ENCODE measurements around the gene BRAT1. TPM values are rescaled to one million over a fixed set of nuclear protein-coding genes. Genes with fewer than 3 reads are reported as not detected.

BRAT1 gene
- total RNA-seq, 1 donor from 2014 or later = 52.7 TPM

- no peaks in the 10 kb centered on the region for H3K9me3 Mint-ChIP-seq
- no peak for TF ChIP-seq CTCF (conservative IDR thresholded peaks at IDR 0.05)
- H3K4me3 Mint-ChIP-seq = no peak overlapping the region
- DNase-seq (ENCODE audit: low read depth, low spot score) = no peak
- H3K4me1 Mint-ChIP-seq = peaks cover 21% of the 10 kb centered on the region
- H3K27me3 Mint-ChIP-seq (ENCODE audit: low read depth) = no peaks in the 10 kb centered on the region
- H3K36me3 Mint-ChIP-seq (ENCODE audit: low read depth) = no peaks in the 10 kb centered on the region
- H3K27ac Mint-ChIP-seq (ENCODE audit: unreplicated experiment) = no peak overlapping the region
Observed at GRCh38 chr7:2512179-2512661, 43.1 kb downstream of the BRAT1 start.

- Mint-ChIP-seq H3K36me3 (ENCODE audit: low read depth) (no peaks in the 10 kb centered on the region), H3K9me3 (no peaks in the 10 kb centered on the region), H3K27me3 (ENCODE audit: low read depth) (no peaks in the 10 kb centered on the region), H3K4me3 (no peak overlapping the region), H3K4me1 (peaks cover 18% of the 10 kb centered on the region), H3K27ac (ENCODE audit: unreplicated experiment) (no peak overlapping the region)
- TF ChIP-seq CTCF (conservative IDR thresholded peaks at IDR 0.05) = no peak
- DNase-seq (ENCODE audit: low read depth, low spot score) = no peak
Observed at GRCh38 chr7:2511769-2512168, 43.6 kb downstream of the BRAT1 start.

DNA sequence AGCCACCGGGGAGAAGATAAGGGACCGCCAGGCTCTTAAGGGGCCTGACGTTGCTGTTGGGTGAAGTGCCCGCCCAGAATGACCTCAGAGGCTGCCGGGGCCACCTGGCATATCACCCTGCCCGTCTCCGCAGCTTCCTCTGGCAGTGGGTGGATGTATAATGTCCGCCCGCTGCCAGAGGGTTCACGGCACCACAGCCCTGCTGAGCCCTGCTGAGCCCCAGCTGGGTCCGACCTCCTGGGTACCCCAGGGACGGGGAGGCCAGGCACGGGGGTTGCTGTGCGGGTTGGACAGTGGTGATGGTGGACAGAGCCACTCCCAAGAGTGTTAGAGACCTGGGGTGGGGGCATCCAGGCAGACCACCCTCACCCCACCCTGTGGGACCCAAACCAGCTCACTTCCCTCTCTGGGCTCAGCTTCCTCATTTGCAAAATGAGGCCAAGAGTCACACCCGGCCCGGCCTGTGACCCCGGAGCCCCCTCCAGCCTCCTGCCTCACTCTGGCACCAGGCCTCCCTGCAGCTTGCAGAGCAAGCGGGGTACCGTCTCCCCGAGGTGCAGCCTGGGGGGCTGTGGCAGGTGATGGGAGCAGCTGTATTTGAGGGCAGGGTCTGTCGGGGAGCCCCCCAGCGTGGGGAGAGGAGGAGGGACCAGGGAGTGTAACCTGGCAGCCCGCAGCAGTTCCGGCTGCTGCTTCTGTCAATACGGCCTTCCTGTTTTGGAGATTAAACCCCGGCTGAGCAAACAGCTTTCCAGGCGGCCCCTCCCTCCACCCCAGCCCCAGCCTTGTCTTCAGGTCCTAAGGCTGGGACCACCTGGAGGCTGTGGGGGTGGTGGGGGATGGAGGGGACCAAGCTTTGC, 44.2 kb downstream of the BRAT1 start:
- peaks cover 18% of the 10 kb centered on the region for H3K4me1 Mint-ChIP-seq
- no peaks in the 10 kb centered on the region for H3K9me3 Mint-ChIP-seq
- no peaks in the 10 kb centered on the region for H3K27me3 Mint-ChIP-seq (ENCODE audit: low read depth)
- no peak for TF ChIP-seq CTCF (conservative IDR thresholded peaks at IDR 0.05)
- H3K36me3 Mint-ChIP-seq (ENCODE audit: low read depth) = no peaks in the 10 kb centered on the region
- H3K27ac Mint-ChIP-seq (ENCODE audit: unreplicated experiment) = no peak overlapping the region
- no peak overlapping the region for H3K4me3 Mint-ChIP-seq
- DNase-seq (ENCODE audit: low read depth, low spot score) = no peak

- no peak for DNase-seq (ENCODE audit: low read depth, low spot score)
- no peaks in the 10 kb centered on the region for H3K36me3 Mint-ChIP-seq (ENCODE audit: low read depth)
- no peak for TF ChIP-seq CTCF (conservative IDR thresholded peaks at IDR 0.05)
- H3K27ac Mint-ChIP-seq (ENCODE audit: unreplicated experiment) = no peak overlapping the region
- H3K27me3 Mint-ChIP-seq (ENCODE audit: low read depth) = no peaks in the 10 kb centered on the region
- peaks cover 18% of the 10 kb centered on the region for H3K4me1 Mint-ChIP-seq
- H3K4me3 Mint-ChIP-seq = no peak overlapping the region
- no peaks in the 10 kb centered on the region for H3K9me3 Mint-ChIP-seq
Observed at GRCh38 chr7:2510130-2510776, 45.1 kb downstream of the BRAT1 start.

- H3K36me3 Mint-ChIP-seq (ENCODE audit: low read depth) = no peaks in the 10 kb centered on the region
- no peak for DNase-seq (ENCODE audit: low read depth, low spot score)
Observed at GRCh38 chr7:2509298-2509906, 45.9 kb downstream of the BRAT1 start.

More at GRCh38 chr7:2509298-2509906, 45.9 kb downstream of the BRAT1 start:
- Mint-ChIP-seq H3K27ac (ENCODE audit: unreplicated experiment) (no peak overlapping the region), H3K4me1 (peaks cover 18% of the 10 kb centered on the region), H3K4me3 (no peak overlapping the region), H3K27me3 (ENCODE audit: low read depth) (no peaks in the 10 kb centered on the region), H3K9me3 (no peaks in the 10 kb centered on the region)
- TF ChIP-seq CTCF (conservative IDR thresholded peaks at IDR 0.05) = no peak
